Dendritic cell treated with granulocyte-macrophage colony-stimulating factor and Interleukin-4, amounts not matched to agents 40 ng/mL and 50 ng/mL, for 4 days (primary cell): ENCODE measurements around the gene CCDC30.

ENCODE experiments used
- H3K27ac Mint-ChIP-seq: one replicate; pipeline ENCODE4 v1.8.0; 2022; ENCODE audit warnings: mild to moderate bottlenecking, mixed read lengths
- H3K27me3 Mint-ChIP-seq: one replicate; pipeline ENCODE4 v1.8.0; 2022; ENCODE audit warnings: mild to moderate bottlenecking, mixed read lengths
- H3K36me3 Mint-ChIP-seq: one replicate; pipeline ENCODE4 v1.8.0; 2022; ENCODE audit warnings: low read depth, mixed read lengths
- H3K4me1 Mint-ChIP-seq: one replicate; pipeline ENCODE4 v1.8.0; 2022; ENCODE audit warnings: low read depth, mixed read lengths
- H3K4me3 Mint-ChIP-seq: one replicate; pipeline ENCODE4 v1.8.0; 2022; ENCODE audit warnings: mild to moderate bottlenecking, moderate library complexity, mixed read lengths
- H3K9me3 Mint-ChIP-seq: one replicate; pipeline ENCODE4 v1.8.0; 2022; ENCODE audit warnings: mixed read lengths
- intact Hi-C: fragments of 100-400 bp; cut with micrococcal nuclease; formaldehyde crosslinking; loops from one replicate; pipeline ENCODE4 v1.15.0; 2022

Gene CCDC30

DNA sequence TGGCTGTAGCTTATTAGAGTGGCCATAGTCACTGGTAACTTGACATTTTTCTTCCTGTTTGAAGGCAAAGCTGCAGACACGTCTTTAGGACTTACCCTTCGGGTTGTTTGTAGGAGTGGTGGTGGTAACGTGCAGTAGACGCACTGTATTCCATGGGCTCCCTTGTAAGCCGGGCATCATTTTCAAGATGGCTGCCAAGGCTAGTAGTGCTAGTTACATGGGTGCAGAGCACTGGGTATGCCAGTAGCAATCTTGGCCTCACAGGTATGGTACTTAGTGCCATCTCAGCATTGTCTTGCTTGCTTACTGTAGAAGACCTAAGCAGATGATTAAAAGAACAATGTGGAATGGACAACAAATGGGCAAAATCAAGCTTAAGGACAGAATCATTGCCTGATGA lies 221.1 kb downstream of the CCDC30 start:
- H3K27ac Mint-ChIP-seq = no peak overlapping the region
- H3K36me3 Mint-ChIP-seq = peaks cover 59% of the 10 kb centered on the region
- no peaks in the 10 kb centered on the region for H3K9me3 Mint-ChIP-seq
- H3K4me3 Mint-ChIP-seq = peak overlapping the region; percentile 83
- H3K4me1 Mint-ChIP-seq = peaks cover 68% of the 10 kb centered on the region
- H3K27me3 Mint-ChIP-seq = no peaks in the 10 kb centered on the region
- intact Hi-C loops = loop anchor here (5.0 kb wide), 1 partner anchor 83 kb away; the partner anchor contains the start of genes C1orf50 and P3H1

DNA sequence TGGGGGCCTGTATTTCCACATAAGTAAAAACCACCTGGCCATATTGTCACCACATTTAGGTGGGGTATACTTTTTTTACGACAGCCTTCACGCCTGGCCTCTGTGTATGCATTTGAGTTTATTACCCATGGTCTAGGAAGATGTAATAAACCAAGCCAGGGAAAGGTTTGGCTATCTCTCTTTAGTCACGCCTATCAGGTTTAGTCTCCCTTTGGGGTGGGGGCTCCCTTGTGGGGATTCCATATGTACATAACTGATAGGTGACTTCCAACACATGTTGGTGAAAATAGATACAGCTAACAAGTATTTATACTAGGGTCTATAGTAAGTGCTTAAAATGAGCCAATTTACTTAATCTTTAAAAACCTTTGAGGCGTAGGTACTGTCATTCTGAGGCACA lies 223.3 kb downstream of the CCDC30 start:
- peaks cover 53% of the 10 kb centered on the region for H3K4me1 Mint-ChIP-seq
- intact Hi-C loops = no loop called here
- no peak overlapping the region for H3K4me3 Mint-ChIP-seq
- H3K27me3 Mint-ChIP-seq = no peaks in the 10 kb centered on the region
- peaks cover 62% of the 10 kb centered on the region for H3K36me3 Mint-ChIP-seq
- no peak overlapping the region for H3K27ac Mint-ChIP-seq
- H3K9me3 Mint-ChIP-seq = no peaks in the 10 kb centered on the region

DNA sequence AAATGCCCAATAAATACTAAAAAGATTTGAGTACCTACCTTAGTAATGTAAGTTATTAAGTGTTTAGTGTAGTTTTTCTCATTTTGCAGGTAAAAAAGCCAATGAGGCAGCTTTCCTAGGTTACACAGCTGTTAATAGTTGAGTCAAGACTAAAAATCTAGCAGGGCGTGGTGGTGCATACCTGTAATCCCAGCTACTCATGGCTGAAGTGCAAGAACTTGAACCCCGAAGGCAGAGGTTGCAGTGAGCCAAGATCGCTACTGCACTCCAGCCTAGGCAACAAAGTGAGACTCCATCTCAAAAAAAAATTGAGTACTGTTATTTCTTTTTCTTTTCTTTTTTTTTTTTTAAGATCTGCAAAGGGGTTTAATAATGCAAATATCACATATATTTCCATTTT lies 226.8 kb downstream of the CCDC30 start:
- Mint-ChIP-seq H3K27me3 (no peaks in the 10 kb centered on the region), H3K4me1 (peaks cover 49% of the 10 kb centered on the region), H3K9me3 (no peaks in the 10 kb centered on the region), H3K4me3 (no peak overlapping the region), H3K36me3 (peaks cover 56% of the 10 kb centered on the region), H3K27ac (no peak overlapping the region)
- intact Hi-C loops = no loop called here

DNA sequence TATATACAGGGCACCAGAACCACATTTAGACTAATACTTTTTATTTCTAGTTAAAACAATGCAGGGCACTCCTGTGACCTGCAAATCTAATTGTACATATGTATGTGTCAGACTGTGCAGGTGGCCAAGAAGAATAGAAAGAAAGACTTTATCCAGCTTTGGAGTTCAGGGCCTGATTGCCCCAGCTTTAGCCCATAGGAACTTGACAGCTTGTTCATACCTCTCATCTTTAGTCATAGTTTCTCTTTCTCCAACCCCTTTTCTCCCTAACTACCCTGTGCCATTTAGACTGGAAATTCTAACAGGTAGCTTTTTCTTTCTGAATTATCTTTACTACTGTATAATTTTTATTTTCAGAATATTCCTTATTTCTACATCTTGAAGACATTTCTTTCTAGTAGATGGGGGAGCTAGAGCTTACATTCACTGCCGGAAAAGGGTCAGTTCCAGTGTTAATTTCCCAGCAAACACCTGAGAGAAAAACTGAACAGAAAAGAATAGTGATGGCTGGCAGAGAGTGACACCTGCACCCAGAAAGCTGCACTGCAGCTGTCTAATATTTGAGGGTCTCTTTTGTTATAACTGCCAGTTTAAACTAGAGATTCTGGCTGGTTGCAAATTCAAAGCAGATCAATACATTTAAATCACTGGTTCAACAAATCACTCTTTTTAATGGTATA lies 227.5 kb downstream of the CCDC30 start:
- Mint-ChIP-seq H3K27ac (no peak overlapping the region), H3K27me3 (no peaks in the 10 kb centered on the region), H3K9me3 (no peaks in the 10 kb centered on the region), H3K4me3 (no peak overlapping the region), H3K36me3 (peaks cover 56% of the 10 kb centered on the region), H3K4me1 (peaks cover 42% of the 10 kb centered on the region)
- intact Hi-C loops = no loop called here

DNA sequence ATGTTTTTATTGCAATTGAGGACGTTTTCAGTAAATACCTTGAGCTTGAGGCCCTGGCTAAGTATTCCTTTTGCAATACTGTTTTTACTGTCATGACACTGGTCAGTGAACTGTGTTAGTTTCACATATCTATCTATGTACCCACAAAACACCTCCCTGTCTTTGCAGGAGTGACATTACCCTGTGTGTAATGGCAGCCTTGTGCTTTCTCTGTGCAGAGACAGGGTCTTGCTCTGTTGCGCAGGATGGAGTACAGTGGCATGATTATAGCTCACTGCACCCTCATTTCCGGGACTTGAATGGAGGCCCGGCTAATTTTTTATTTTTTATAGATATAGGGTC lies 228.0 kb downstream of the CCDC30 start:
- H3K4me1 Mint-ChIP-seq = peaks cover 40% of the 10 kb centered on the region
- no peak overlapping the region for H3K27ac Mint-ChIP-seq
- no peak overlapping the region for H3K4me3 Mint-ChIP-seq
- peaks cover 59% of the 10 kb centered on the region for H3K36me3 Mint-ChIP-seq
- intact Hi-C loops = no loop called here
- H3K9me3 Mint-ChIP-seq = no peaks in the 10 kb centered on the region
- no peaks in the 10 kb centered on the region for H3K27me3 Mint-ChIP-seq

DNA sequence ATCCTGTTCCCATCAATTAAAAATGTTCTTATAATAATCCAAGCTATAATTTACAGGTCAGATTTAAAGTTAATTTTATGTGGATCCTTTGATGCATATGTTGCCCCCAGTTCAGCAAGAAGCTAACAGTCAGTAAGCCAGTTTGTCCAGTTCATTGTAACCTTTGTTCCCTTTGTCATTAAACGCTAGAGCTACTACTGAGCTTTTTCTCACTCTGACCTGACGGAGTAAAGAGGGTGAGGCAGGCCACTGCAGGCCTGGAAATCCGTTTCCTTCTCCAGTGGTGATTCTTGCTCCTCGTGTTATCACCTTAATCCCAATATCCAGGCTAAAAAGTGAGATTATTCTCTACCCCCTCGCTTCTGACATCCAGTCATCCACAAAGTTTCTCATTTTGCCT lies 229.4 kb downstream of the CCDC30 start:
- Mint-ChIP-seq H3K27me3 (no peaks in the 10 kb centered on the region), H3K36me3 (peaks cover 64% of the 10 kb centered on the region), H3K27ac (no peak overlapping the region), H3K4me1 (peaks cover 29% of the 10 kb centered on the region), H3K9me3 (no peaks in the 10 kb centered on the region), H3K4me3 (no peak overlapping the region)
- intact Hi-C loops = no loop called here

DNA sequence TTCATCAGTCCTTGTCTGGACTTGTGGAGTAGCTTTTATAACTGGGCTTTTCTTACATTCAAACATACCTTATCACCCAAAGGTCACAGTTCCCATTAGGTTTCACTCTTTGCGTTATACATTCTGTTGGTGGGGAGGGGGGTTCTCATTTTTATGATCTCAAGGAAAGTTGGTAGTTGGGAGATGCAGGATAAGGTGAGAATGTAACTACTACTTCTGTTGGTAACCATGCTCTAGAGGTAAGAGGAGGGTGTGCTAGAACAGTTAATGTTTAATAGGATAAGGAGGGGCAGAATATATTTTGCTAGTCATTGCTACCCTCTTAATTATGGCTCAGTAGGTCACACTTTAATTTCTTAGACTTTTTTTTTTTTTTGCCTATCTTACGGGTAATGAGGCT lies 229.8 kb downstream of the CCDC30 start:
- H3K27me3 Mint-ChIP-seq = no peaks in the 10 kb centered on the region
- intact Hi-C loops = no loop called here
- no peak overlapping the region for H3K27ac Mint-ChIP-seq
- H3K36me3 Mint-ChIP-seq = peaks cover 64% of the 10 kb centered on the region
- H3K9me3 Mint-ChIP-seq = no peaks in the 10 kb centered on the region
- peaks cover 24% of the 10 kb centered on the region for H3K4me1 Mint-ChIP-seq
- H3K4me3 Mint-ChIP-seq = no peak overlapping the region

DNA sequence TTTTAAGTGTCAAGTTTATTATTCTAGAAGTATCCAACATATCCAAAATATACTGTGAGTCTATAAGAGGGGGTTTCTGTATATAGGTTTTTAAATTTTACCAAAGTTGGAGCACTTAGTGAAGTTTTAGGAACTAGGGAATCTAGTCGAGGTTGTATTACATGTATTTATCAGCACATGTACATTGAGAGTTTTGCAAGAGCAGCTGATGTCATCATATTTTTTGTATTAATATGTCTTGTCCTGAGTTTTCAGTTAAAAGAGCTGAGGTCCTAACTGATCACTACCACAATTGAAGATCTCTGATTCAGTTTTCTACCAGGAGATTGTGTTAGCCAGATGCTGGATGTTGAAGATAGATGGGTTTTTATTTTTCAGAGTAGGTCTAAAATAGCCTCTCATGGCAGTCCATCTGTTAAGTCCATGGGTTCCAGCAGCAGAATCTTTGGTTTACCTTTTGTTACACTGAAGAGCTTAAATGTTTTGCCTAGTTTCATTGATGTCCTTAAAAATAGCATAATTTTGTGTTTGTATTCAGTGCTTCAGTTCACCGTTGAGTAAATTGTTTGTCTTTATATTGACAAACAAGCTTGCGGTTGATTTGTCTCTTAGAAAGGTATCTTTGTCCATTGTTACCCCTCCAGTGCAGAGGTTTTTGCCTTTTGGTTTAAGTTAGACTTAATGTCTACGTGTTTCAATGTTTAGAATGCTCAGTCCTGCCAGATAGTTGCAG lies 235.2 kb downstream of the CCDC30 start:
- Mint-ChIP-seq H3K4me1 (peaks cover 11% of the 10 kb centered on the region), H3K36me3 (peaks cover 98% of the 10 kb centered on the region), H3K9me3 (no peaks in the 10 kb centered on the region), H3K4me3 (no peak overlapping the region), H3K27me3 (no peaks in the 10 kb centered on the region), H3K27ac (no peak overlapping the region)
- intact Hi-C loops = no loop called here

DNA sequence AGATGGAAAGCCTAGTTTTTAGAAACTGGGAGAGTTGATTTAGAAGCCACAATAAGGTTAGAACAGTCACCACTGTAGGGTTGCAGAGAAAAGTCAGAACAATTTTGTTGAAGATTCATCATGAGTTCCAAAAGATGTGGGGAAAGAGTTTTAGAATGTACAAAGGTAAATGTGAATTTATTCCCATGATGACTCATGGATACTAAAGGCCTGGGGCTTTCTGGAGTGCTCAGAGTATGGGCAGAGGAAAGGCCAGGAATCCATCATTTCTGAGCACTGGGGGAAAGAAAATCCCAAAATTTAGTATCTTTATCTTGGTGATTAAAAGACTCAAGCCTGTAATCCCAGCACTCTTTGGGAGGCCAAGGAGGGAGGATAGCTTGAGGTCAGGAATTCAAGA lies 236.9 kb downstream of the CCDC30 start:
- Mint-ChIP-seq H3K4me1 (peaks cover 11% of the 10 kb centered on the region), H3K4me3 (no peak overlapping the region), H3K9me3 (no peaks in the 10 kb centered on the region), H3K36me3 (peaks cover 100% of the 10 kb centered on the region), H3K27ac (no peak overlapping the region), H3K27me3 (no peaks in the 10 kb centered on the region)
- intact Hi-C loops = no loop called here

DNA sequence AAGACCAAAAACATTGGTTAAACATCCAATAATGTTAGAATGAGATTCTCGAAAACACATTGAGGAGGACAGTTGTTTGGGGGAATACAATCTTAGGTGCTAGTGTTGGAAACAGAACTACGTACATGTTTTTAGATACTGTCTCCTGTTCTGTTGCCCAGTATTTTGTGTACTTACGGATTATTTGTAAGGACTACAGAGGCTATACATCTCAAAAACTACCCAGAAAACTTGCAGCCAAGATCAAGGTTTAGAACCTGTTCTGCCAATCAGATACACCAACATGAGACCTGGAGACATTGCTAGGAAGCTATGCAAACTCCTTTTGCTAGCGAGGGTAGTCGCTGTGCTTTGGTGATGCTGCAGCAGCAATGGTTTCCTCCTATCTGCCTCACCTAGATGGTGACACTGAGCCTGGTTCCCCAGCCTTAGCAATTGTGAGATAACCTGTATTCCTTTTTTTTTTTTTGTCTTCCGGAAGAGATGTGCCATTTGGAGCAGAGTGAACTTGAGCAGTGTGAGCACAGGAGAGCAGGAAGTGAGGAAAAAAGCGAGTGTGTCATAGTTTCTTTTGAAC lies 240.9 kb downstream of the CCDC30 start:
- H3K27ac Mint-ChIP-seq = no peak overlapping the region
- H3K4me1 Mint-ChIP-seq = peaks cover 7% of the 10 kb centered on the region
- H3K36me3 Mint-ChIP-seq = peaks cover 94% of the 10 kb centered on the region
- no peaks in the 10 kb centered on the region for H3K27me3 Mint-ChIP-seq
- H3K9me3 Mint-ChIP-seq = no peaks in the 10 kb centered on the region
- intact Hi-C loops = no loop called here
- no peak overlapping the region for H3K4me3 Mint-ChIP-seq
